Body of pancreas (tissue), 4 donors: ENCODE measurements around the gene TMC1.

Experiments
- POLR2A ChIP-seq, 3 donors: fragments of 450-650 bp; IDR thresholded peaks; one replicate each; pipeline ENCODE4 v1.6.1; 2016; ENCODE audit warnings: antibody characterized with exemption in 3 of 3, mild to moderate bottlenecking in 2 of 3
- TF ChIP-seq, protein P1 (sequence below), 7 experiments: fragments of 450-650 bp in 4 of 7; fragments of 200-600 bp in 3 of 7; sonication (generic) in 3 of 7; IDR thresholded peaks; one replicate each; pipeline ENCODE4 v1.5.1; 2016 to 2019; ENCODE audit warnings: antibody characterized with exemption in 7 of 7

DNA sequence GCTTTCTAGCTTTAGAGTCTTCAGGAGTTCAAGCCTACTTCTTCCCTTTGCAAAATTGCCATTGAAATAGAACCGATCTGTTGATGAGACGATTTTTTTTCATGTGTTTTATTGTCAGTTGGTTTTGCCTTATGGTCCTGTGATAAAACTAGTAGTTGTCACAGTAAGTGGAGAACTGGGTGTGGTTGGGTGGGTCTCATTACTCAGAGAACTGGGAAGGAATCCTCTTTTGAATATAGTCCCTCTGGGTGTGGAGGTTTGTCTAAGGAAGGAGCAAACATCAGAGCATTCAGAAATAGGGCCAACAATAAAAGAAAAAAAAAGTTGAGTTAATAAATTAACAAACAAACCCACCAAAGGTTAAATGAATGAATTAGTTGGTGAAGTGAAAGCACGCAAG, 362.5 kb downstream of the TMC1 start:
- TF ChIP-seq, protein P1, sequence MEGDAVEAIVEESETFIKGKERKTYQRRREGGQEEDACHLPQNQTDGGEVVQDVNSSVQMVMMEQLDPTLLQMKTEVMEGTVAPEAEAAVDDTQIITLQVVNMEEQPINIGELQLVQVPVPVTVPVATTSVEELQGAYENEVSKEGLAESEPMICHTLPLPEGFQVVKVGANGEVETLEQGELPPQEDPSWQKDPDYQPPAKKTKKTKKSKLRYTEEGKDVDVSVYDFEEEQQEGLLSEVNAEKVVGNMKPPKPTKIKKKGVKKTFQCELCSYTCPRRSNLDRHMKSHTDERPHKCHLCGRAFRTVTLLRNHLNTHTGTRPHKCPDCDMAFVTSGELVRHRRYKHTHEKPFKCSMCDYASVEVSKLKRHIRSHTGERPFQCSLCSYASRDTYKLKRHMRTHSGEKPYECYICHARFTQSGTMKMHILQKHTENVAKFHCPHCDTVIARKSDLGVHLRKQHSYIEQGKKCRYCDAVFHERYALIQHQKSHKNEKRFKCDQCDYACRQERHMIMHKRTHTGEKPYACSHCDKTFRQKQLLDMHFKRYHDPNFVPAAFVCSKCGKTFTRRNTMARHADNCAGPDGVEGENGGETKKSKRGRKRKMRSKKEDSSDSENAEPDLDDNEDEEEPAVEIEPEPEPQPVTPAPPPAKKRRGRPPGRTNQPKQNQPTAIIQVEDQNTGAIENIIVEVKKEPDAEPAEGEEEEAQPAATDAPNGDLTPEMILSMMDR (IDR thresholded peaks at IDR 0.05): no peak
- no peak for TF ChIP-seq POLR2A (IDR thresholded peaks at IDR 0.05)
